HepG2 (cell line): Measurements from ENCODE around the gene SEMA4F. TPM values are rescaled to one million over a fixed set of nuclear protein-coding genes. Genes with fewer than 3 reads are reported as not detected.
A peak's percentile ranks its signal among the peaks of the same experiment; 100 is the strongest.

Source experiments
- ARHGAP35 ChIP-seq: sonication (generic); formaldehyde crosslinking; IDR thresholded peaks from 2 replicates; pipeline ENCODE4 v1.9.0; 2022; ENCODE audit warnings: mild to moderate bottlenecking, inconsistent platforms, moderate library complexity, missing genetic modification reagents, borderline replicate concordance
- EEA1 ChIP-seq: sonication (generic); formaldehyde crosslinking; IDR thresholded peaks from 2 replicates; pipeline ENCODE4 v1.5.1; 2020; ENCODE audit warnings: mild to moderate bottlenecking, missing genetic modification reagents, borderline replicate concordance
- KDM6A ChIP-seq: IDR thresholded peaks from 2 replicates; pipeline ENCODE4 v1.6.1; 2016; ENCODE audit warnings: low read depth
- MZF1 ChIP-seq: sonication (generic); formaldehyde crosslinking; IDR thresholded peaks from 2 replicates; pipeline ENCODE4 v1.8.1; 2023; ENCODE audit warnings: mild to moderate bottlenecking, missing genetic modification reagents, borderline replicate concordance
- SIN3A ChIP-seq: IDR thresholded peaks from 2 replicates; pipeline ENCODE4 v1.6.1; 2011; ENCODE audit warnings: low read depth, mild to moderate bottlenecking, control low read depth, low read length, borderline replicate concordance
- SMARCE1 ChIP-seq: fragments of 450-650 bp; IDR thresholded peaks from 2 replicates; pipeline ENCODE4 v1.6.1; 2017; ENCODE audit warnings: borderline replicate concordance
- SP2 ChIP-seq: sonication (generic); formaldehyde crosslinking; IDR thresholded peaks from 2 replicates; pipeline ENCODE4 v1.5.1; 2020; ENCODE audit warnings: mild to moderate bottlenecking, missing genetic modification reagents
- ZBTB37 ChIP-seq: sonication (generic); formaldehyde crosslinking; IDR thresholded peaks from 2 replicates; pipeline ENCODE4 v1.4.0; 2020; ENCODE audit warnings: mild to moderate bottlenecking, missing genetic modification reagents
- ZC3H13 ChIP-seq: sonication (generic); formaldehyde crosslinking; IDR thresholded peaks from 2 replicates; pipeline ENCODE4 v1.8.1; 2023; ENCODE audit warnings: mild to moderate bottlenecking, missing genetic modification reagents, moderate library complexity
- ZKSCAN1 ChIP-seq: fragments of 150-350 bp; IDR thresholded peaks from 2 replicates; pipeline ENCODE4 v1.6.1; 2014; ENCODE audit warnings: low read length
- ZNF18 ChIP-seq: sonication (generic); formaldehyde crosslinking; IDR thresholded peaks from 2 replicates; pipeline ENCODE4 v1.8.0; 2022; ENCODE audit warnings: mild to moderate bottlenecking, missing genetic modification reagents; ENCODE audit not compliant: insufficient replicate concordance
- ZNF652 ChIP-seq: IDR thresholded peaks from 2 replicates; pipeline ENCODE4 v1.6.1; 2016; ENCODE audit warnings: low read depth, borderline replicate concordance
- ZNF672 ChIP-seq: sonication (generic); formaldehyde crosslinking; IDR thresholded peaks from 2 replicates; pipeline ENCODE4 v1.8.1; 2022; ENCODE audit warnings: missing genetic modification reagents
- ZNF792 ChIP-seq: IDR thresholded peaks from 2 replicates; pipeline ENCODE4 v1.6.1; 2016
- ZNF83 ChIP-seq: sonication (generic); formaldehyde crosslinking; IDR thresholded peaks from 2 replicates; pipeline ENCODE4 v1.4.0; 2020; ENCODE audit warnings: missing genetic modification reagents, mild to moderate bottlenecking, borderline replicate concordance
- polyA plus RNA-seq, 8 experiments: library from polyadenylated mRNA; depleted of rRNA in 3 of 8; stranded (reverse) in 7 of 8; unstranded in 1 of 8; fragments of >200 nt; fragmentation: Illumina TruSeq in 4 of 8; extraction: Trizol in 4 of 8; gene quantifications; 2 replicates each; pipeline versions ENCODE4 v1.2.1 to v1.2.3, GENCODE V29; 2011 to 2016; ENCODE audit warnings: low read depth in 4 of 8, missing spikeins in 1 of 8, mixed read lengths in 1 of 8; ENCODE audit not compliant: insufficient read depth in 1 of 8
- total RNA-seq, 5 experiments: library from RNA; depleted of rRNA; stranded (reverse); fragments of >200 nt; fragmentation: Illumina TruSeq; extraction: Trizol; gene quantifications; 2 replicates each; pipeline ENCODE4 v1.2.3, GENCODE V29; 2016; ENCODE audit warnings: low read depth in 1 of 5
- TF ChIP-seq, protein P1 (sequence below): sonication (generic); formaldehyde crosslinking; IDR thresholded peaks from 2 replicates; pipeline ENCODE4 v1.8.0; 2022; ENCODE audit warnings: low read depth, missing genetic modification reagents
- TF ChIP-seq, protein P2 (sequence below): sonication (generic); formaldehyde crosslinking; IDR thresholded peaks from 2 replicates; pipeline ENCODE4 v1.5.0; 2020; ENCODE audit warnings: mild to moderate bottlenecking, missing genetic modification reagents, borderline replicate concordance

The SEMA4F gene
- total and polyA plus RNA-seq, 2 of the 13 experiments (the other 11 are each of a cell fraction or from before 2014, with no cell fraction given) = 7.1 to 10.3 TPM

- TF ChIP-seq ZNF18 (CRISPR knock-in tag) (peak; percentile 67), SMARCE1 (no peak), MZF1 (CRISPR knock-in tag) (no peak), SIN3A (0 out of 2 replicates have a peak, but pooled peaks have one; percentile 34), ZNF83 (CRISPR knock-in tag) (peak; percentile 72; the same call in 1 of the 2 replicates), KDM6A (CRISPR knock-in tag) (no peak), ZNF652 (CRISPR knock-in tag) (no peak), ZNF792 (CRISPR knock-in tag) (0 out of 2 replicates have a peak, but pooled peaks have one; percentile 28), ZKSCAN1 (no peak), EEA1 (CRISPR knock-in tag) (peak; percentile 98), ZBTB37 (no peak), ZNF672 (CRISPR knock-in tag) (no peak), SP2 (no peak; the same call in 1 of the 2 replicates), ARHGAP35 (CRISPR knock-in tag) (peak; percentile 88; the same call in 1 of the 2 replicates), ZC3H13 (CRISPR knock-in tag) (no peak)
- TF ChIP-seq, protein P1, sequence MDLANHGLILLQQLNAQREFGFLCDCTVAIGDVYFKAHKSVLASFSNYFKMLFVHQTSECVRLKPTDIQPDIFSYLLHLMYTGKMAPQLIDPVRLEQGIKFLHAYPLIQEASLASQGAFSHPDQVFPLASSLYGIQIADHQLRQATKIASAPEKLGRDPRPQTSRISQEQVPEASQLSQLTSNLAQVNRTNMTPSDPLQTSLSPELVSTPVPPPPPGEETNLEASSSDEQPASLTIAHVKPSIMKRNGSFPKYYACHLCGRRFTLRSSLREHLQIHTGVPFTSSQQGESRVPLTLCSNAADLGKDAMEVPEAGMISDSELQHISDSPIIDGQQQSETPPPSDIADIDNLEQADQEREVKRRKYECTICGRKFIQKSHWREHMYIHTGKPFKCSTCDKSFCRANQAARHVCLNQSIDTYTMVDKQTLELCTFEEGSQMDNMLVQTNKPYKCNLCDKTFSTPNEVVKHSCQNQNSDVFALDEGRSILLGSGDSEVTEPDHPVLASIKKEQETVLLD (CRISPR knock-in tag) = no peak
- TF ChIP-seq, protein P2, sequence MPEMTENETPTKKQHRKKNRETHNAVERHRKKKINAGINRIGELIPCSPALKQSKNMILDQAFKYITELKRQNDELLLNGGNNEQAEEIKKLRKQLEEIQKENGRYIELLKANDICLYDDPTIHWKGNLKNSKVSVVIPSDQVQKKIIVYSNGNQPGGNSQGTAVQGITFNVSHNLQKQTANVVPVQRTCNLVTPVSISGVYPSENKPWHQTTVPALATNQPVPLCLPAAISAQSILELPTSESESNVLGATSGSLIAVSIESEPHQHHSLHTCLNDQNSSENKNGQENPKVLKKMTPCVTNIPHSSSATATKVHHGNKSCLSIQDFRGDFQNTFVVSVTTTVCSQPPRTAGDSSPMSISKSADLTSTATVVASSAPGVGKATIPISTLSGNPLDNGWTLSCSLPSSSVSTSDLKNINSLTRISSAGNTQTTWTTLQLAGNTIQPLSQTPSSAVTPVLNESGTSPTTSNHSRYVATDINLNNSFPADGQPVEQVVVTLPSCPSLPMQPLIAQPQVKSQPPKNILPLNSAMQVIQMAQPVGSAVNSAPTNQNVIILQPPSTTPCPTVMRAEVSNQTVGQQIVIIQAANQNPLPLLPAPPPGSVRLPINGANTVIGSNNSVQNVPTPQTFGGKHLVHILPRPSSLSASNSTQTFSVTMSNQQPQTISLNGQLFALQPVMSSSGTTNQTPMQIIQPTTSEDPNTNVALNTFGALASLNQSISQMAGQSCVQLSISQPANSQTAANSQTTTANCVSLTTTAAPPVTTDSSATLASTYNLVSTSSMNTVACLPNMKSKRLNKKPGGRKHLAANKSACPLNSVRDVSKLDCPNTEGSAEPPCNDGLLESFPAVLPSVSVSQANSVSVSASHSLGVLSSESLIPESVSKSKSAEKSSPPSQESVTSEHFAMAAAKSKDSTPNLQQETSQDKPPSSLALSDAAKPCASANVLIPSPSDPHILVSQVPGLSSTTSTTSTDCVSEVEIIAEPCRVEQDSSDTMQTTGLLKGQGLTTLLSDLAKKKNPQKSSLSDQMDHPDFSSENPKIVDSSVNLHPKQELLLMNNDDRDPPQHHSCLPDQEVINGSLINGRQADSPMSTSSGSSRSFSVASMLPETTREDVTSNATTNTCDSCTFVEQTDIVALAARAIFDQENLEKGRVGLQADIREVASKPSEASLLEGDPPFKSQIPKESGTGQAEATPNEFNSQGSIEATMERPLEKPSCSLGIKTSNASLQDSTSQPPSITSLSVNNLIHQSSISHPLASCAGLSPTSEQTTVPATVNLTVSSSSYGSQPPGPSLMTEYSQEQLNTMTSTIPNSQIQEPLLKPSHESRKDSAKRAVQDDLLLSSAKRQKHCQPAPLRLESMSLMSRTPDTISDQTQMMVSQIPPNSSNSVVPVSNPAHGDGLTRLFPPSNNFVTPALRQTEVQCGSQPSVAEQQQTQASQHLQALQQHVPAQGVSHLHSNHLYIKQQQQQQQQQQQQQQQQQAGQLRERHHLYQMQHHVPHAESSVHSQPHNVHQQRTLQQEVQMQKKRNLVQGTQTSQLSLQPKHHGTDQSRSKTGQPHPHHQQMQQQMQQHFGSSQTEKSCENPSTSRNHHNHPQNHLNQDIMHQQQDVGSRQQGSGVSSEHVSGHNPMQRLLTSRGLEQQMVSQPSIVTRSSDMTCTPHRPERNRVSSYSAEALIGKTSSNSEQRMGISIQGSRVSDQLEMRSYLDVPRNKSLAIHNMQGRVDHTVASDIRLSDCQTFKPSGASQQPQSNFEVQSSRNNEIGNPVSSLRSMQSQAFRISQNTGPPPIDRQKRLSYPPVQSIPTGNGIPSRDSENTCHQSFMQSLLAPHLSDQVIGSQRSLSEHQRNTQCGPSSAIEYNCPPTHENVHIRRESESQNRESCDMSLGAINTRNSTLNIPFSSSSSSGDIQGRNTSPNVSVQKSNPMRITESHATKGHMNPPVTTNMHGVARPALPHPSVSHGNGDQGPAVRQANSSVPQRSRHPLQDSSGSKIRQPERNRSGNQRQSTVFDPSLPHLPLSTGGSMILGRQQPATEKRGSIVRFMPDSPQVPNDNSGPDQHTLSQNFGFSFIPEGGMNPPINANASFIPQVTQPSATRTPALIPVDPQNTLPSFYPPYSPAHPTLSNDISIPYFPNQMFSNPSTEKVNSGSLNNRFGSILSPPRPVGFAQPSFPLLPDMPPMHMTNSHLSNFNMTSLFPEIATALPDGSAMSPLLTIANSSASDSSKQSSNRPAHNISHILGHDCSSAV = peak; percentile 90
Observed at GRCh38 chr2:74715081-74715791, 61.2 kb downstream of the SEMA4F start (continued).
